ENCODE results near the gene HSD17B3.

HSD17B3 gene

DNA sequence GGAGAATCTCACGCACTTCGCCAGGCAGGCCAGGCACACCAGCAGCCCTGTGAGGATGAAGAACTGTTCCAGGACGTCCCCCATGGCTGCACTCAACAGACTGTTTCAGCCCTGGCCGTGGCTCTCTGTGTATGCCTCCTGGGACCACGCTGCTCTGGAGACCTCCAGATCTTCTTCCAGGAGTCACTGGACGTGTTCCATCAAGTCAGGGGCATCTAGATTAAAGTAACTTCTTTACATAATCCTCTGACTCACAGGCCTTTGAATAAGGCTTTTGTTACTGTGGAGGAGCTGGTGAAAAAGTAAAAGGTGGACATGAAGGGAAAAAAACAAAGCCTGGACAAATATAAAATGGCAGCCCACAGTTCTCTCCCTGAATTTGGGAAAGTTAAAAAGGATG is at the start of gene HSD17B3:
TSS of gene HSD17B3 (minus strand) at position 156 of the 400 bp plus-strand sequence. CDS start at position 84, 72 bp downstream.
- TF ChIP-seq CEBPB (IDR thresholded peaks at IDR 0.05) (no peak), NFIC (IDR thresholded peaks at IDR 0.05) (no peak), ZBTB7A (IDR thresholded peaks at IDR 0.05; ENCODE audit: low read depth) (no peak), TCF12 (IDR thresholded peaks at IDR 0.05; ENCODE audit: low read depth) (no peak), RAD21 (IDR thresholded peaks at IDR 0.05; ENCODE audit: low read depth) (no peak), CREB1 (IDR thresholded peaks at IDR 0.05; ENCODE audit: low read depth) (no peak), FOXM1 (IDR thresholded peaks at IDR 0.05; ENCODE audit: borderline replicate concordance, low read depth) (no peak)
- TF ChIP-seq, protein P1, sequence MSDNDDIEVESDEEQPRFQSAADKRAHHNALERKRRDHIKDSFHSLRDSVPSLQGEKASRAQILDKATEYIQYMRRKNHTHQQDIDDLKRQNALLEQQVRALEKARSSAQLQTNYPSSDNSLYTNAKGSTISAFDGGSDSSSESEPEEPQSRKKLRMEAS (IDR thresholded peaks at IDR 0.05), result no peak
- TF ChIP-seq, protein P2, sequence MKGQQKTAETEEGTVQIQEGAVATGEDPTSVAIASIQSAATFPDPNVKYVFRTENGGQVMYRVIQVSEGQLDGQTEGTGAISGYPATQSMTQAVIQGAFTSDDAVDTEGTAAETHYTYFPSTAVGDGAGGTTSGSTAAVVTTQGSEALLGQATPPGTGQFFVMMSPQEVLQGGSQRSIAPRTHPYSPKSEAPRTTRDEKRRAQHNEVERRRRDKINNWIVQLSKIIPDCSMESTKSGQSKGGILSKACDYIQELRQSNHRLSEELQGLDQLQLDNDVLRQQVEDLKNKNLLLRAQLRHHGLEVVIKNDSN (IDR thresholded peaks at IDR 0.05), result no peak
- TF ChIP-seq, protein P3, sequence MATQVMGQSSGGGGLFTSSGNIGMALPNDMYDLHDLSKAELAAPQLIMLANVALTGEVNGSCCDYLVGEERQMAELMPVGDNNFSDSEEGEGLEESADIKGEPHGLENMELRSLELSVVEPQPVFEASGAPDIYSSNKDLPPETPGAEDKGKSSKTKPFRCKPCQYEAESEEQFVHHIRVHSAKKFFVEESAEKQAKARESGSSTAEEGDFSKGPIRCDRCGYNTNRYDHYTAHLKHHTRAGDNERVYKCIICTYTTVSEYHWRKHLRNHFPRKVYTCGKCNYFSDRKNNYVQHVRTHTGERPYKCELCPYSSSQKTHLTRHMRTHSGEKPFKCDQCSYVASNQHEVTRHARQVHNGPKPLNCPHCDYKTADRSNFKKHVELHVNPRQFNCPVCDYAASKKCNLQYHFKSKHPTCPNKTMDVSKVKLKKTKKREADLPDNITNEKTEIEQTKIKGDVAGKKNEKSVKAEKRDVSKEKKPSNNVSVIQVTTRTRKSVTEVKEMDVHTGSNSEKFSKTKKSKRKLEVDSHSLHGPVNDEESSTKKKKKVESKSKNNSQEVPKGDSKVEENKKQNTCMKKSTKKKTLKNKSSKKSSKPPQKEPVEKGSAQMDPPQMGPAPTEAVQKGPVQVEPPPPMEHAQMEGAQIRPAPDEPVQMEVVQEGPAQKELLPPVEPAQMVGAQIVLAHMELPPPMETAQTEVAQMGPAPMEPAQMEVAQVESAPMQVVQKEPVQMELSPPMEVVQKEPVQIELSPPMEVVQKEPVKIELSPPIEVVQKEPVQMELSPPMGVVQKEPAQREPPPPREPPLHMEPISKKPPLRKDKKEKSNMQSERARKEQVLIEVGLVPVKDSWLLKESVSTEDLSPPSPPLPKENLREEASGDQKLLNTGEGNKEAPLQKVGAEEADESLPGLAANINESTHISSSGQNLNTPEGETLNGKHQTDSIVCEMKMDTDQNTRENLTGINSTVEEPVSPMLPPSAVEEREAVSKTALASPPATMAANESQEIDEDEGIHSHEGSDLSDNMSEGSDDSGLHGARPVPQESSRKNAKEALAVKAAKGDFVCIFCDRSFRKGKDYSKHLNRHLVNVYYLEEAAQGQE (IDR thresholded peaks at IDR 0.05; ENCODE audit: low read depth), result no peak

DNA sequence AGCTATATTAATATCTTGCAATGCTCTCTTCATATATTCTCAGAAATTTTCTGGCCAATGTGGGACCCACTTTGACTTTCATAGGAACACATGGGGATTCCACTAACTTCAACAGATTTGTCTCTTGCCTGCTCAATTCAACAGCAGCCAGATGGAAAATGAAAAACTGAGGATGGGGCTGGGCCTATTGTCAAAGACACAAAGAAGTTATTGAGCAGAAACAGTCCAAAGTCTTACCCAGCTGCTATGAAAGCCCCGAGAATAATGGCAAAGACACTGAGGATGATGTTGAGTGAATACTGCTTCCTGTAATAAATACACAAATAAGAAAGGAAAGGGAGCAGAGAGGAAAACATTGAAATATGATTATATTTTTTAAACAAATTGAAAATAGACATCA is 48.9 kb upstream of the HSD17B3 start:
- TF ChIP-seq, protein P3 (IDR thresholded peaks at IDR 0.05; ENCODE audit: low read depth), result no peak

- TF ChIP-seq RAD21 (IDR thresholded peaks at IDR 0.05; ENCODE audit: low read depth) (no peak), YY1 (IDR thresholded peaks at IDR 0.05; ENCODE audit: low read depth) (no peak), TEAD4 (IDR thresholded peaks at IDR 0.05) (no peak), EP300 (IDR thresholded peaks at IDR 0.05; ENCODE audit: borderline replicate concordance) (no peak), FOXM1 (IDR thresholded peaks at IDR 0.05; ENCODE audit: borderline replicate concordance, low read depth) (no peak), CEBPB (IDR thresholded peaks at IDR 0.05) (no peak), NFIC (IDR thresholded peaks at IDR 0.05) (no peak), ZBTB7A (IDR thresholded peaks at IDR 0.05; ENCODE audit: low read depth) (no peak), CREB1 (IDR thresholded peaks at IDR 0.05; ENCODE audit: low read depth) (no peak)
- TF ChIP-seq, protein P2 (IDR thresholded peaks at IDR 0.05), result no peak
- TF ChIP-seq, protein P3 (IDR thresholded peaks at IDR 0.05; ENCODE audit: low read depth), result no peak
- TF ChIP-seq, protein P1 (IDR thresholded peaks at IDR 0.05), result no peak
These were observed 46.3 kb upstream of the HSD17B3 start for GRCh38 chr9:96348261-96348660.

- TF ChIP-seq CEBPB (IDR thresholded peaks at IDR 0.05), result no peak
- no peak for TF ChIP-seq EGR1 (IDR thresholded peaks at IDR 0.05)
- TF ChIP-seq TCF12 (IDR thresholded peaks at IDR 0.05; ENCODE audit: low read depth), result no peak
- TF ChIP-seq ZBTB7A (IDR thresholded peaks at IDR 0.05; ENCODE audit: low read depth), result no peak
- TF ChIP-seq CREB1 (IDR thresholded peaks at IDR 0.05; ENCODE audit: low read depth), result no peak
- TF ChIP-seq EP300 (IDR thresholded peaks at IDR 0.05; ENCODE audit: borderline replicate concordance), result no peak
These were observed 43.6 kb upstream of the HSD17B3 start for GRCh38 chr9:96345551-96345950.

DNA sequence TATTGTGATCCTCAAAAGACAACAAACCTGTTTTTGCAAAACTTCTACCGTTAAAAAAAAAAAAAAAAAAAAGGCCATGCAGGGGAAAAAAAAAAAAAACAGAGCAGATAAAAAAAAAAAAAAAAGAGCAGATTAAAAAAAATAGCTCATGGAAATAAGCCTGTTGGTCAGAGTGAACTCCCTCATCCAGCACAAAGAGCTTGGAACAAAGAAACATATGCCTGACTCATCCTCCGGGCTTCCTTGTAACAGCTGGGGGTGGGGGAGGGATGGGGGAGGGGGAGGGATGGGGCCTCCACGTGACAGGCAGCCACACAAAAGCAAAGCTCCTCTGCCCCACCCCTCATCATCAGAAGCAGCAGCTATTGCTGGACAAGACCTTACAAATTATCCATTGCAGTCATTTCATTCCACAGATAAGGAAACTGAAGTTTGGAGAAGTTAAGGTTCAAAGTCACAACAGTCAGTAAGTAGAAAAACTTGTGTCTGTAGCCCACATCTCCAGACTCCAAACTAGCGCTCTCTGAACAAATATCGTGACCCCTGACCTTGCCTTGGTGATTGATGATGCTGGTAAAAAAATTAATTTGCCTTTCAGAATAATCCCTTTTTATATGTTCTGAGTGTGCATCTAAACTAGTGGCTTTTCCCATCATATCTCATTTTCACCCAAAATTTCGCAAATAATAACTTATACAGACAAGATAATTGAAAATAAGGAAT is 42.6 kb upstream of the HSD17B3 start:
- TF ChIP-seq CREB1 (IDR thresholded peaks at IDR 0.05; ENCODE audit: low read depth) (no peak), CEBPB (IDR thresholded peaks at IDR 0.05) (no peak), FOXM1 (IDR thresholded peaks at IDR 0.05; ENCODE audit: borderline replicate concordance, low read depth) (no peak)
- TF ChIP-seq, protein P1 (IDR thresholded peaks at IDR 0.05), result no peak
- TF ChIP-seq, protein P2 (IDR thresholded peaks at IDR 0.05), result peak; percentile 76

Data from Ishikawa (cell line).